SH-SY5Y (cell line): ENCODE measurements around the gene LRRTM4.

Experiments used
- GATA2 ChIP-seq: IDR thresholded peaks from 2 replicates; pipeline ENCODE4 v1.6.1; 2011; ENCODE audit warnings: mild to moderate bottlenecking, low read depth, low read length
- GATA3 ChIP-seq: IDR thresholded peaks from 2 replicates; pipeline ENCODE4 v1.6.1; 2011; ENCODE audit warnings: low read depth, mild to moderate bottlenecking, low read length, moderate library complexity

- no peak for TF ChIP-seq GATA2
- TF ChIP-seq GATA3 = no peak
Measured at GRCh38 chr2:77336013-77336412, 186.2 kb downstream of the LRRTM4 start.
